GM18505 (cell line): Measurements from ENCODE around the gene PLPPR1.

Experiments used
- ATAC-seq: cut with Tn5 transposase; IDR thresholded peaks from one replicate; pipeline ENCODE4 v1.9.1; 2021; ENCODE audit not compliant: unreplicated experiment
- POLR2A ChIP-seq: IDR thresholded peaks from 4 replicates; pipeline ENCODE4 v1.6.1; 2011; ENCODE audit warnings: borderline replicate concordance; ENCODE audit not compliant: insufficient read depth, insufficient read length; ENCODE audit errors: extremely low read depth

The PLPPR1 gene

GRCh38 chr9:101028346-101029314 lies at the start of gene PLPPR1:
Gene PLPPR1, plus strand, starts transcription at chr9:101028727.
- no peak for TF ChIP-seq POLR2A

GRCh38 chr9:100989731-100990130 lies 38.8 kb upstream of the PLPPR1 start:
- ATAC-seq, result no peak
- no peak for TF ChIP-seq POLR2A

More at GRCh38 chr9:101028346-101029314, at the start of gene PLPPR1:
- no peak for ATAC-seq

DNA sequence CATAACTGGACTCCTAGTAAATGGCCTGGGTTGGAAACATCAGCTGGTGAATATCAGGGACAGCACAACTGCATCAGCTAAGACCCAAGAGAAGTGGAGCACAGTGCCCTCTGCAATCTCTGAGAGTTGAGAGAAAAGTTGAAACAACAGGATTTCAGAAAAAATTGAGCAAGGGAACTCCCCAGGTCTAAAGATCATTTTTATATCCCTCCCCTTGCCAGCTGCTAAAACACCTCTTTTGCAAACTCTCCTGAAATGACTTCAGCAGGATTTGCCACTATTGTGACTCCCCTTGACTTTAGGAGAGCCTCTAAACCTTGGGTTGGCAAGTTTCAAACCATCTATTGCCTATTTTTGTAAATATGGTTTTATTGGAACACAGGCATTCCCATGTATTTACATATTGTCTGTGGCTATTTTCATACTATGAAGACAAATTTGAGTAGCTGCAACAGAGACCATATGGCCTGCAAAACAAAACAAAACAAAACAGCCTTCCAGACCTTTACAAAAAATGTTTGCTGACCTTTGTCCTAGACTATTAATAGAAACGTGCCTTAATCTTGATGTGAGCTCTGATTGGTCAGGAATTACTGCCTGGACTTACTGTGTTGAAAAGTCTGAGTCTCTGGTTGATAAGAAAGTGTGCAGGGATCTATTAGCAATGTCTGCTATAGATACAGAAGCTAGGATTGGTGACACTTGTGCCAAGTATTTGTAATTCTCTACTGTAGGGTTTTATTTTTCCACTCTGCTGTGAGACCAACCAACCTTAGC lies 37.7 kb upstream of the PLPPR1 start:
- no peak for TF ChIP-seq POLR2A
- ATAC-seq, result no peak

GRCh38 chr9:100992632-100993031 lies 35.9 kb upstream of the PLPPR1 start:
- no peak for ATAC-seq
- no peak for TF ChIP-seq POLR2A

DNA sequence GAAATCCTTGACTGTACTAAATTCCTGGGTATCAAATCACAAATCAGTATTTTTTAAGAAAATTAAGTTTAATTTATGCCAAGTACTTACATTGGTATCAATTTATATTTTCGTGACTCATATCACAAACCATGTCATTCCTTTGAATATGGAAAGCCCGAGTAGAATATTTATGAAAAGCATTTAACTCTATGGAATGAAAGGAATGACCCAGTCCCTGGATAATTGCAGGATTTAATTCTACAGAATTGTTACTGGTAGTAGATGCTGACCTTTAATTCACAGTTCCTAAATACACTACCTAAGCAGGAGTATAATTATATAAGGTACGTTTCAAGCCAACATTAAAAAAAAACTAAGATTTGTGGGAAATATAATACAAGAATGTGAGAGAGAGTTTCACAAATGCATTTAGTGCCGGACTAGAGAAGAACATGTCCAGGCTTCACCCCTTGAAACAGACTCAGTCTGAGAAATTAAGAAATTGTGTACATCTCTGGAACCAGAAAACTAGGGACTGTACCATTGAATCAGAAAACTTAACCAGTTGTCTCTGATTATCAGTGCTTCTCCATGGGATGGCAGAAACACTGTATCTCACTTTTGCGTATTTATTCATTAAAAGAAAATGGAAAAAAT lies 28.5 kb upstream of the PLPPR1 start:
- ATAC-seq, result no peak
- TF ChIP-seq POLR2A, result no peak

DNA sequence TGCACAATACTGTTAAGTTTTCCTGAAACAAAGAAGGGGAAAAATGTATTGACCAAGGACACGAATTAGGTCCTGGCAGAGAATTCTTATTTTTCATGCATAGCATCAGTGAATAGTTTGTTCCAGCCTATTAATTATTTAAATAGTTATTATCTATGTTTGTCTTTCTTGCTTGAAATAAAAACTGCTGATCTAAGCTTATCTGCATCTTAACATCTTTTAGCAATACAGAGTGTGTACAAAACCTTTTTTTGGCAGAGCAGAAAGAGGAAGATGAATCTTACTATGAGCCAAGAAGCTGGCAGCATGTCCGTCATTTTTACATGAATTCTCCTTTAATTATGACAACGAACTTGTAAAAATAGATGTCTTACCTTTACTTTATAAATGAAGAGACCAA lies 23.3 kb upstream of the PLPPR1 start:
- no peak for ATAC-seq
- TF ChIP-seq POLR2A, result no peak

DNA sequence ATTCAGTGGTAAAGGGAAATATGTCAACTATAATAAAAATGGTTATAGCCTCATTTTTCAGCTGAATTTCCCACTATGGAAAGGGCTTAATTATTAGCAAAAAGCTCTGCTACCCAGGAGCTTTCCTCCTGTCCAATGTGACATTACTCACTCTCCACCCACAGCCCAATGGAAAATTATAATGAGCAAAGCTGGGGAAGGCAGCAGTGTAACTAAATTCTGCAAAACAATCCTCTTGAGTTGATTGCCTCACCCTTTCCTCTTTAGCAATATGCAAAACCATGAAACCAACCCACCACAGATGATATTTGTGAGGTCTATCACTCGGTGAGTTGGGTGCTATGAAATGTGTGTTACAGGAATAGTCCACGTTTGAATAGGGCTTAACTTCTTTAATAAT lies 14.0 kb upstream of the PLPPR1 start:
- TF ChIP-seq POLR2A, result no peak
- no peak for ATAC-seq

DNA sequence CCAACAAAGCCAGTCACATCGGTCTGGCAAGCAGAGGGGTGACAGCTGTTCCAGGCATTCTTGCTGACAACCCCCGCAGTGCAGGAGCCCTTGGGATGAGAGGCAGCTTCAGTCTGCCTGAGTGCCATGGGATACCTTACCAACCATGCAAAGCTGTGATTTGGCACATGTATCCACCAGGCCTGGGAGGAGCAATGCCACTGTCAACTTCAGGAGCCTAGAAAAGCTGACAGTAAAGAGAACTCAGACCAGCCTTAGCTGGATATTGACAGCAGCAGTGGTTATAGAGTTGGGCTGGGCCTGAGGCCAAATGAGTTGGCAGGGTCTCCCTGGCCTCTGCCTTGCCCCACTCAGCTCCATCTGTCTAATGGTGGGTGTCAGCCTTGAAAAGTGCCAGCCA lies 10.1 kb upstream of the PLPPR1 start:
- no peak for ATAC-seq
- TF ChIP-seq POLR2A, result no peak

GRCh38 chr9:101022704-101023103 lies 5.8 kb upstream of the PLPPR1 start:
- no peak for ATAC-seq
- no peak for TF ChIP-seq POLR2A

DNA sequence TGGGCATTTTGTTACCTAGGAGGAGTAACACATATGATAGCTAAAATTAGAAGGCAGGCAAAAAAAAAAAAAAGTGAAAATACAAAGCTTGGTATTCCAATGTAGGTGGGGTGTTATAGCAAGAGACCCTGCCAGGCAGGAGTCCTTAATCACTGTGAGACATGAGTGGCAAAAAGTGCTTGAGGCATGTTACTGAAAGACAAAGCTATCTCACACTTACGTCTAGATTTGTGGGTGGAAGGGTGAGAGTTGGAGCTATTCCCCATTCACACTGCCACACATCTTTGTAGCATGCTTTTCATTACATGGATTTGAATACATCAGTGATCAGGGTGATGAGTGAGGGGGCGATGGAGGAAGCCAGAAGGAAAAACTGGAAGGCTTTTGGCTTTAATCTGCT lies 2.6 kb upstream of the PLPPR1 start:
- TF ChIP-seq POLR2A, result no peak
- no peak for ATAC-seq

- ATAC-seq, result no peak
- no peak for TF ChIP-seq POLR2A
Measured at GRCh38 chr9:101026824-101027223, 1.7 kb upstream of the PLPPR1 start.

GRCh38 chr9:101027236-101027635 lies 1.3 kb upstream of the PLPPR1 start:
- TF ChIP-seq POLR2A, result no peak

GRCh38 chr9:101027733-101028345 lies 688 bp upstream of the PLPPR1 start:
- no peak for ATAC-seq
- no peak for TF ChIP-seq POLR2A

More at GRCh38 chr9:101027236-101027635, 1.3 kb upstream of the PLPPR1 start:
- ATAC-seq, result no peak

DNA sequence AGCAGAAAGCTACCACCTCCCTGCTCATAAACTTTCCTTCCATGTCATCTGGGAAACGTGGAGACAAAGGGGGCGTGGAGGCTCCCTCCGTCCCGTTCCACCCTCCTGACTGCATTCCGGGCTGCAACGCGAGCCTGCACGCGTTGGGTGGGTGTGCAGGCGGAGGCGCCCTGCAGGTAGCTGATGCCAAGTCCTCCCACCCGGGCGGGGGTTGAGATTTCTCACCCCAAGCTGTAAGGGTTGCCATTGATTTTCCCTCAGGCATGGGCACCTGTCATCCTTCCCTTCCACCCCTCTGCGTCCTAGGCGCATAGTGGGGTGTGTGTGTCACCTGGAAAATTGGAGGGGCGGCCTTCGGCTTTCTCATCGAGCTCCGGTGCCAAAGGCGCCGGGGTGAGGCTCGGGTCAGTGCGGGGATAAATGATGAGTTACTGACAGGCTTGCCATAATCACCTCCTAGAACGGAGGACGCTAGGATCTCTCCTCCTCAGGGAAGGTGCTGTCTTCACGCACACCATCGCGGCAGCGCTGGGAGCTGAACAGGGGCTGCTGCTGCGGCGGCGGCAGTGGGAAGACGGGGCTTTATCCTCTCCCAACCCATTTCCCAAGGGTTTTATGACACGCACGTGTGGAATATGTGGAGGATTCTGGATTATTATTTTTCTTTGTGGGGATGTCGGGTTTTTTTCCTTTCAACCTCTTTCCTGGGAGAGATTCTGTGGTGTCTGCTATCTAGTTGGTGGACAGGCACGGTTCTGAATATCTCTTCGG lies 973 bp downstream of the PLPPR1 start:
- TF ChIP-seq POLR2A, result no peak
- ATAC-seq, result no peak
